ENCODE measurements around the gene CNPY1.
"Not testable (repeated sequence)": the region's sequence is repeated elsewhere in the genome, so short reads cannot be mapped to it uniquely, and the experiment has no call there.

CNPY1 gene

DNA sequence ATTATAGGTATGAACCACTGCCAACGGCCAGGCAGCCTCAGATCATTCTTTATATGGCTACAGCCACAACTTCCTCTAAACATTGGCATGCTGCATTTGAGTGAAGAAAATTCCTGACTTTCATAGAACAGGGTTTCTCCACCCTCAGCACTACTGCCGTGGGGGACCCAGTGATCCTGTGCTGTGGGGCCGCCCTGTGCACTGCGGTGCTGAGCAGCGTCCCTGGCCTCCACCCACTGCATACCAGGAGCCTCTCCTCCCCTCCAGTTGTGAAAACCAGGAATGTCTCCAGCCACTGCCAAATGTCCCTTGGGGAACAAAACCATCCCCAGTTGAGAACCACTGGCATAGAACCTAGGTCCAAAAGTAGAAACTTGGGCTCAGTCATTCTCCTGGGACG, 15.8 kb downstream of the CNPY1 start:
- DNase-seq = no peak

DNA sequence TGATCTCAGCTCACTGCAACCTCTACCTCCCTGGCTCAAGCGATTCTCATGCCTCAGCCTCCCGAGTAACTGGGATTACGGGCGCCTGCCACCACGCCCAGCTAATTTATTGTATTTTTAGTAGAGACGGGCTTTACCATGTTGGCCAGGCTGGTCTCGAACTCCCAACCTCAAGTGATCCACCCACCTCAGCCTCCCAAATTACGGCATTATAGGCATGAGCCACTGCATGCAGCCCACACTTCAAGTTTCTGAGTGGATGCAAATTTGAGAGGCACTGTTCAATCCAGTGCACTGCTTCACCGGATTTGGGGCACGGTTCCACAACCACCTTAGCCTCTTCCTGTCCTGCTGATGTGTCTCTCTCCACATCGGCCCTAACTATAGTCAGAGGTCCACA, 16.5 kb downstream of the CNPY1 start:
- no peak for DNase-seq

DNA sequence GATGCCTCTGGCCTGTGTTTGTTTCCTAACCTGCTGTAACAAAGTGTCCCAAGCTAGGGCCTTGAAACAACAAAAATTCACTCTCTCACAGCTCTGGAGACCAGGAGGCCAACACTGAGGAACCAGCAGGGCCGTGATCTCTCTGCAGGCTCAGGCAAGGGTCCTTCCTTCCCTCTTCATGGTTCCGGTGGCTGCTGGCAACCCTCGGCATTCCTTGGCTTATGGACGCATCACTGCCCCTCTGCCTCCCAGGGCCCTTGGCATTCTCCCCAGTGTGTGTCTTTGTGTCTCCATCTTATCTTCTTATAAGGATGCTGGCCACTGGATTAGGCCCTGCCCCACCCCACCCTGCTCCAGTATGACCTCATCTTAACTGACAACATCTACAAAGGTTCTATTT, 17.0 kb downstream of the CNPY1 start:
- no peak for DNase-seq

DNA sequence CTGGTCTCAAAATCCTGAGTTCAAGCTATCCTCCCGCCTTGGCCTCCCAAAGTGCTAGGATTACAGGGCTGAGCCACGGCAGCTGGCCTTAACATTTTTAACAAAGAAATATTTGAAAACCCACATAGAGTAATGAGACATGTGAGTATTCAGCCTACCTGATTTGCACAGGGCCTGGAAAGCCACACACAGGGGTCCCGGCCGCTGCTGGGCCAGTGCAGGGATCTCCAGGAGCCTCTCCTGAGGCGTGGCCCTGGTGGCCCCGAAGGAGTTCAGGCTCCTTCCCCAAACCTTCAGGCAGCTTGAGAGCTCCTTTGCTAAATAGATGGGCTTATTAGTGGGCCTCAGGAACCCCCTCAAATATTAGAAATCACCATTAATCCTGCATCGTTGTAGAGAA, 18.7 kb downstream of the CNPY1 start:
- DNase-seq = no peak

DNA sequence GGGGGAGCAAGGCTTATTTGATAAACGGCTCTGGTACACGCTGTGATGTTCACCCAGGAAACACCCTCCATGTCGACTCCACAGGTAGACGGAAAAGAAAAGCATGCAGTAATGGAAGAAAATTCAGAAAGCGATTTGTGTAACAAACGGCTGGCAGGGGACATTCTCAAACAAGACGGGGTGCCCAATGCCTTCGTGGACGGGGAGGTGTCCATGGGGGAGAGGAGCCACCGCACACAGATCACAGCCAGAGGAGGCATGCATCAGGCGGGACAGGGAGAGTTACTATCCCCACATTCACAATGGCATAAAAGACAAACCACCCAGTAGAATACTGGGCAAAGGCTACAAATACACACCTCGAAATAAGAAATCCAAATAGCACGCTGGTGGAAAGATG, 20.1 kb downstream of the CNPY1 start:
- DNase-seq = no peak

DNA sequence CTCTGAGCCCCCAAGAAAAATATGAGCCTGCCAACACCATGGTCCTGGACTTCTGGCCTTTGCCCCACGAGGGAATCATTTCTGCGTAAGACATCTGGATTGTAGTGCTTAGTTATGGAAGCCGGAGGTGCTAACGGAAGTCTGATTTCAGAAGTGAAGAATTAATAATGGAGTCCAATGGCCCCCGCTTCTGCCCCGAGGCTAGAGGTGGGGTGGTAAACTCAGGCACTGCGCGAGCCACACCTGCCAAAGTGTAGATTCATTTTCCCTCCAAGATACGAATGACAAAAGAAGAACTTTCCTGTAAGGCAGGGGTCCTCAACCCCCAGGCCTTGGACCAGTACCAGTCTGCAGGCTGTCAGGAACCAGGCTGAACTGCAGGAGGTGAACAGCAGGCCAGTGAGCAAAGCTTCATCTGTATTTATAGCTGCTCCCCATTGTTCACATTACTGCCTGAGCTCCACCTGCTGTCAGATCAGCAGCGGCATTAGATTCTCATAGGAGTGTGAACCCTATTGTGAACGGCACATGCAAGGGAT, 22.3 kb downstream of the CNPY1 start:
- DNase-seq = no peak

DNA sequence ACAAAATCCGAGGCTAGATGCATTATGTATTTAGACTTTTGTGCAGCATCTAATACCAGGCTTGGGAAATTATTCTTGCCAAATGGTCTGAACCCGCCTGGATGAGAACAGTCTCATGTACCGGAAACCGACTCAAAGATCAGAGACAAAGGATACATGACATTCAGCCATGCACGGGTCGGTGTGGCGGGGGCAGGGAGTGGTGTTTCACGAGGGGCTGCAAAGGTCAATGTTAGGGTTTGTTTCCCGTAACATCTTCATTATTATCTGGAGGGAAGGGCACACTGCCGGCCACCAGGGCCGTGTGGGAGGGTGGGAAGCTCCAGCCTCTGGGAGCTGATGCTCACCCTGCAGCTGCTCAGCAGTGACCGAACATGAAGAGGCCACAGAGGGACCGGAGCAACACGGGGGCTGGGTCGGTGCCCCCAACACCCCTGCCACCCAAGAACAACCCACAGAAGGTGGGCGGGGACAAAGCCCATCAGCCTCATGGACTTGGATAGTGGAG, 23.1 kb downstream of the CNPY1 start:
- DNase-seq = no peak

DNA sequence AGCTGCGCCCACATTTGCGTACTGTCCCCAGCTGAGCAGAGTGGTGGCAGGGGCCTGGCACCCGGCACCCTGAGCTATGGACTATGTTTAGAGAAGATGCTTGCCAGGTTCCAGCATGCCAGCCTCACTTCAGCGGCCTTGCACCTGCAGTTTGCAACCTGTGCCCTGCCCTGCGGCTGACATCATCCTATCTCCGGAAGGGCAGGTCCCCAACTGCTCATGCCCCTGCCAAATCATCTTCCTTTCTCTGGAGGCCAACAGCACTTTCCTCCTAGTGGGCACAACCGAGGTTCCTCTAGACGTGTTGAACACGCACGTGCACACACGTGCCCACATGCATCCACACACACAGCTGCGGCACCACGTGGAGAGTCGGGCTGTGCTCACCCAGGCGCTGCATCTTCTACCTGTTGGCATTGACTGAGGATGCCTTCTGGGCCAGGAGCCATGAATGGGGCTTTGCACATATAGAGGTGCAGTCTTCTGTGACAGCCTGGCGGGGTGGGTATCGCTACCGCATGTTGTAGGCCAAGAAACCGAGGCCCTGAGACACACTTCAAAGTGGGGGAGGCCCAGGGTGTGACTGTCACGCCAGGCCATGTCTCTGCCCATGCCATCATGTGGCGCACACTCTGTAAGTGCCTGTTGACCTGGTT, 24.5 kb downstream of the CNPY1 start:
- no peak for DNase-seq

DNA sequence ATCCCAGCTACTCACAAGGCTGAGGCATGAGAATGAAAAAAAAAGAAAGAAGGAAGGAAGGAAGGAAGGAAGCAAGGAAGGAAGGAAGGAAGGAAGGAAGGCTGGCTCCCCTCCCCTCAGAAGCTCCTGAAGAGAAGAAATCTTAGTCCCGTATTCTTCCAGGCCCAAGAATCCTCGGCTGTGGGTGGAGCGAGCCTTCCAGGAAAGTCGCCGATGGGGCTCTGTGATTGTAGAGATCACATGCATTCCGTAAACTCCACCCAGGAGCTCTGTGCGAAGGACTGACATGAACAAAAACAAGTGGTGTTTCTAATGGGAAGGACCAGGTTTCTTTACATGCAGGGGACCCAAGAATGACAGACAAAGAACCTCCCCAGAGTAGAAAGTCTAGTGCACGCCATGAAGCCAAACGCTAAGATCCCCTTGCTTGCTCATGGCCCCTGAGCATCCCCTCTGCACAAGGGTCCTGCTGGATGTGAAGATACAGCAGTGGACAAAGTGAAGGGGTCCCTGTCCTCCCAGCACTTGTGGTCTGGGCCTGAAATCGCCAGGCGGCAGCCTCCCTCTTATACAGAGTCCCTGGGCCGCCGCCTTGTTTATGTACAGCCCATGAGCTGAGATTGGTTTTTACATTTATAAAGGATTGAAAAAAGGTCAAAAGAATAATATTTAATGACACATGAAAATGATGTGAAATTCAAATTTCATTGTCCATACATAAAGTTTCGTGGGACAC, 25.2 kb downstream of the CNPY1 start:
- DNase-seq = no peak

DNA sequence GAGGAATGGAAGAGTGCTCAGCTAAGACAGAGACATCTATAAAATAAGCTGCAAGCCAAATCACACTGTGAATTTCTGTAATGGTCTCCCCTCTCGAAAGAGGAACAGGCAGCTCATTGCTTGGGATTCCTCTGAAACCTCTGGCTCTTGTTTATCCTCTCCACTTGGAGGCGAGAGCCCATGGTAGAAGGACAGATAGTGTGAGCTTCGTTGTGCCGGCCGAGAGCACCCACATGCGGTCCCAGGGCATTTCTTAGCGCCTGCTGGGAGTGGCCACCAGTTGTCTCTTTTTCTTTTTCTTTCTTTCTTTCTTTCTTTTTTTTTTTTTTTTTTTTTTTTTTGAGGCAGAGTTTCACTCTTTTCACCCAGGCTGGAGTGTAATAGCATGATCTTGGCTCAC, 26.2 kb downstream of the CNPY1 start:
- no peak for DNase-seq

DNA sequence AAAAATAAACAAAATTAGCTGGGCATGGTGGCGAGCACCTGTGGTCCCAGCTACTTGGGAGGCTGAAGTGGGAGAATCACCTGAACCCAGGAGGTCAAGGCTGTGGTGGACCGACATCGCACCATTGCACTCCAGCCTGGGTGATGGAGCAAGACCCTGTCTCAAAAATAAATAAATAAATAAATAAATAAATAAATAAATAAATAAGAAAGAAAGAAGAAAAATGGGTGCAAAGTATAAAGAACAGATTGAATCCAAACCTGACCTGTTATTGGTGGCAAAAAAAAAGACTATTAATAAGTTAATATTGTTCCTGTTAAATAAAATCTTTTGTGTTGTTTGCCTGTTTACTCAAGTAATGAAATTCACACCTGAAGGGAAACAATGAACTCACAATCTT, 27.0 kb downstream of the CNPY1 start:
- DNase-seq = not testable (repeated sequence)

DNA sequence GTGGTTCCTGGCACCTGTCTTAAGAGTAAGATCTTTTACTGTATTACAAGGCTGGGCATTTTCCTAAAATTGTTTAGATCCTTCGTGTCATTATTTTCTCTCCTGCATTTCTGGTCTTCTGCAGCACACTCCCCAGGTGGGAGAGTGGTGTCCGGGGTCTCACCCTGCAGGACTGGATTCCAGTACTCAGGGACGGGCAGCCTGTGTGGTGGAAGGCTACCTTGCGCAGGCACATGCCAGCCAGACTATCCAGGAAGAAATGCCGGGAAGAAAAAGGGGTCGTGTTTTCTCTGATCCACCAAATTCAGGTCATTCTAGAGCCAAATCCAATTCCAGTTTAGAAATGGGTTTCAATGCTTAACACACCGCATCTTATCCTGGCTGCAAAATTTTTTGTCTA, 27.7 kb downstream of the CNPY1 start:
- no peak for DNase-seq

DNA sequence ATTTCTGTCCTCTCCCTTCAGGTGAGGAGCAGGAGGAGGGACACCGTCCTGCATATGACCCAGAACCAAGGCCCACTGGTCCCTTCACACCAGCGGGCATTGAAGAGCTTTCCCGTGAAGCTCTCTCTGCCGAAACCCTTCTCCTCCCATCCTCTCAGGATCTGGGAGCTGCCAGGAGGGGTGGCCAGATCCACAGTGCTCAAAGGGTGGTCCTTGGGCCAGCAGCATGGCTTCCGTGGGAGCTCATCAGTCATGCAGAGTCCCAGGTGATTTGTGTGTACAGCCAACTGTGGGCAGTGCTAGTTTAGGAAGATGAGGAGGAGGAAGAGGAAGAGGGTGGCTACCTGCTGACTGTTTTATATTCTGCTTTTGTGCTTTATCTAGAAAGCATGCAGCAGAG, 28.4 kb downstream of the CNPY1 start:
- no peak for DNase-seq

DNA sequence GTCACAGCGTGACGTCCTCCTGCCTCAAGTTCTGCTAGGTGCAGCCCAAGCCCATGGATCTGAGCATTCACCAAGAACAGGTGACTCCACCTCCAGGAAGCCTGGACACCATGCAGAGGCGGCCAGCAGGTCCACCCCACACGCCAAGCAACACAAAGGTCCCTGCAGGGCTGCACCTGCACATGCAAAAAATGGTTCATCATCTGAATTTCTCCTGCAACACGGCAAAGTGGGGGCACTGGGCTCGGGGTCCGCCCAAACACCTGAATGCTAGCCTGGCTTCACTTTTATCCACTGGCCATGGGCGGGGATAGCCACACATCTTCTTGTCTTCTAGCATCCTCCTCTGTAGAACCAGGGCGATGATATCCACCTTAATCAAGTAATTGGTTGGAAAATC, 28.9 kb downstream of the CNPY1 start:
- DNase-seq = peak; percentile 21

DNA sequence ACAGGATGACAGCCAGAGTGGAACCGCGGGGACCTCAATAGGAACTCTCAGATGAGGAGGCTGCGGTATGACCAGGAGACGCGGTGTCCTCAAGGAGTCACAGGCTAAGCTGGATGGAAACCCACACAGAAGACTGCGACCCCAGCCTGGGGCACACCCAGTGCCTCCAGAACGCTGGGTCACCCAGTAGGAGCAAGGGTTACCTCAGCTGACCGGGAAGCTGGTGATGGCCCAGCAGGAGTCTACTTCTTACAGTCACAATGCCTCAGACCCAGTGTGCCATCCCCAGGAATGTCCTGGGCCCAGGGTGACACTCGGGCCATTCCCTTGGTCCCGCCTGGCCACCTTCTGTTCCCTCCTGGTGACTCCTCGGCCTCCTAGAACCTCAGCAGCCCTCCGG, 29.9 kb downstream of the CNPY1 start:
- DNase-seq = no peak

DNA sequence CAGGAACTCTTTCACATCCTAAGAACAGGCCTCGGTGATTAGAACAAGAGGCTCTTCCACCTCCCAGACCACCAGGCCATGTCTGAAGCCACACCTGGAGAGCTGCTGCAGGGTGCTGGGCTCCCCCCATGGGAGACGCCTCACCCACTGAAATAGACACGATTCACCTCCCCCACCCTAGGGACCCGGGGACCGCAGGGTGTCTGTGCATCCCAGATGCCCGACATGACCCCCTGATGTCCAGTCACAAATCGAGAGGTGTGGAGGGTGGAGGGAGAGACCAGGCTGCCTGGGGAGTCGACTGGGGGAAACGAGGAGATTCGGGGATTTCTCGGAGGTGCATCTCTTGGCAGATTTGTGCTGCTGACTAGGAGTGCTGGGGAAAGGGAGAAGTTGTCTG, 31.0 kb downstream of the CNPY1 start:
- DNase-seq = no peak

DNA sequence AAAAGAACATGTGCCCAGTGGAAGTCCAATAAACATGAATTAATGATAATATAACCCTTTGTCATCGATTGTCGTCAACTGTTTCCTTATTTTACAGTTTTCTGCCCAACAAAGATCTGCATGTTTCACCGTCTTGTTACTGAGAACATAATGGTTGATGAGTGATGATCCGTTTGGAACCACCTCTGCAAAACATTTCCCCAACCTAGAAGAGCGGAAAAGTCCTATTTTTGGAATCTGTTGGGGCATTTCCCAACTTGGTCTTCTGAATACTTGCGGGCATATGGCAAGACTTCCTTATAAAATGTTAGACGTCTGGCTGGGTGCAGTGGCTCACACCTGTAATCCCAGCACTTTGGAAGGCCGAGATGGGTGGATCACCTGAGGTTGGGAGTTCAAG, 32.1 kb downstream of the CNPY1 start:
- no peak for DNase-seq

DNA sequence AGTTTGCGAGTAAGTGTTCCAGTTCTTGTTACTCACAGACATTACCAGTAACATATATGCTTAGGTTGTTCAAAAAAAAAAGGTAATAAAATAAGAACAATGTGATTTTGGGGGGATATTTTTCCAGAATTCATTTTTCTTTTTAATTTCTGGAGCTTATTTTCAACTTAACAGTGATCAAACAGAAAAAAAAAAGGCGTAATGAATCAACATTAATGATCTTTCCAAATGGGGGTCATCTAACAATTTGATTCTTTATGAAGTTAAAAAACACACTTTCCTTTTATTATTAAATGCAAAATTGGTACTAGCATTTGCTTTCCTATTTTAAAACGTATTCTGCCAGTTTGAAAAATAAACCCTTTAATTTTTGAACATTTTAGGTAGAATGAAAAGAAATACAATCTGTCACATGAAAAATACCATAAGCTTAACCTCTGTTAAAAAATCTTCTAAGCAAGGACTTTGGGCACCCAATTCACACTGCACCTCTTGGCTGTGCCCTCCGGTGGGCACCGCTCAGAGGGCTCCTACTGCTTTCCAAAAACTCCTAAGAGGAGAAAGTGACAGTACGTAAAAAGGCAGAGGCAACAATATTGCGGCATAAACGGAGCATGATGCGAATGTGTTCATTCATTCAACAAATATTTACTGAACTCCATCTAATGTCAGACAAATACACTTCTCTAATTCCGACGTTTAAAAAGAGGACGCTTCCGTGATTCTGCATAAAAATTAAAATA, 32.6 kb downstream of the CNPY1 start:
- DNase-seq = no peak

DNA sequence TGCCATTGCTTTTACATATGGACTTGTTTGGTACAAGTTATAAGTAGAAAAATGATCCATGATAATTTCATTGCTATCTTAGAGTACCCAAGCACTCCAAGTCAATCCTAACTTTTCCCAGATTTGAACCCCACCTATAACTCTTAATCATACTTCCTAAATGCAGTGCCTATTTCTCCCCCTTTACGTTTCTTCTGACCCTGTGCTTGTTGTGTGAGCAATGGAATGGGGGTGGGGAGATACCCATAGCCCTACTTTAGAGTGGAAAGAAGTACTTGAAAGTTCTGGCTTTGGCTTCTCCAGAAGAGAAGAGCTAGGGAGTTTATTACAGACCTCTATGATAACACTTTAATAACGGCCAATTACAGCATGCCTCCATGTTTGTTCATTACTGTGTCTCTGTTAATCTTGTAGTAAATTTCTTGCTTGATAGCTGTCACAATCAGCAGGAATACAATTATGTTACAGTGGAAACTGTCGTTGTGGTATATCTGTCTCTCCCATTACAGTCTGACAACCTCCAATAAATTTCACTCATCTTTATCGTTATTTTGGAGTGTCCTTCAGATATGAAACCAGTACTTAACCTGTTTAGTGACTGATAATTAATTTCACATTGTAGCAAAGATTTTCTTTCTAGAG, 34.0 kb downstream of the CNPY1 start:
- DNase-seq = no peak

DNA sequence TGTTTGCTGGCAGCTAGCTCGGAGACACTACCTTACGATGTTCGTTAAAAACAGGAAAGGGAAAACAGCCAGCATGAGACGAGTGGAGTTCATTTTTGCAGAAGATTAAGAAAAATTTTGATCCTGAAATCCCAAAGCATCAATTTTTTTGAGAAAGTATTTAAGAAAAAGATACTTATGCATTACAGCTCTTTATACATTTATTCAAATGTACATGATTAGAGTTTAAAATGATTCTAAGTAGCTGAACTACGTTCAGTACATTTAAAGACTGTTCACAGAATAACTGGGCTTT, 34.7 kb downstream of the CNPY1 start:
- DNase-seq = no peak

DNA sequence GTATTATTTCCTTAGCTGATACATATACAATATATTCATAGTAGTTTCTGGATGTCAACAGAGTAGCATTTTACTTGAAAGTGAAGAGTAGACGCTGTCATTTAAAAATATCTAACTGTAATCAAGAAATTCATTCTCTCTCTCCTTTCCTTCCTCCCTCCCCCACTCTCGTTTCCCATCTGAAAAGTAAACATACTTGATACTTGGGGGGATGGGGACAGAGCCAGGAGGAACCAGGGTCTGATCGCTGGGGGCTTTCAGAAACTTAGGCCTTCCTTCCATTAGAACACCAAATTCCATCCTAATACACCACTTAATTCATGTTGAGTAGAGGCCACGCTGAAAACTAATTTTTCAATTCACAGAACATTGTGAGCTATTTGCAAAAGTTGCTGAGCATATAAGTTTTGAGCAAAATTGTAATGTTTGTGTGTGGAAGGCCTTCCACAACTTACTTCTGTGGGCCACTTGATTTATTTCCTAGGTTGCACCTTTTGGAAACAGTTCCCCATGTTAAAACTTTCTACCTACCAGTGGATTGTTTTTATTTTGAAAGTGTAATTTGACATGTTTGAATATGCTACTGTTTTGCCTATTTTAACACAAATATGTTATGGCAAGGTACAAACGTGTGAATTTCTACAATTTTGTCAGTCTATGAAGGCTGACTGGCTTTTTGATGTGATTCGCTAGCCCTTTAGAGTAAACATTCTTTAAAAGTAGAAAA, 35.2 kb downstream of the CNPY1 start:
- no peak for DNase-seq

DNA sequence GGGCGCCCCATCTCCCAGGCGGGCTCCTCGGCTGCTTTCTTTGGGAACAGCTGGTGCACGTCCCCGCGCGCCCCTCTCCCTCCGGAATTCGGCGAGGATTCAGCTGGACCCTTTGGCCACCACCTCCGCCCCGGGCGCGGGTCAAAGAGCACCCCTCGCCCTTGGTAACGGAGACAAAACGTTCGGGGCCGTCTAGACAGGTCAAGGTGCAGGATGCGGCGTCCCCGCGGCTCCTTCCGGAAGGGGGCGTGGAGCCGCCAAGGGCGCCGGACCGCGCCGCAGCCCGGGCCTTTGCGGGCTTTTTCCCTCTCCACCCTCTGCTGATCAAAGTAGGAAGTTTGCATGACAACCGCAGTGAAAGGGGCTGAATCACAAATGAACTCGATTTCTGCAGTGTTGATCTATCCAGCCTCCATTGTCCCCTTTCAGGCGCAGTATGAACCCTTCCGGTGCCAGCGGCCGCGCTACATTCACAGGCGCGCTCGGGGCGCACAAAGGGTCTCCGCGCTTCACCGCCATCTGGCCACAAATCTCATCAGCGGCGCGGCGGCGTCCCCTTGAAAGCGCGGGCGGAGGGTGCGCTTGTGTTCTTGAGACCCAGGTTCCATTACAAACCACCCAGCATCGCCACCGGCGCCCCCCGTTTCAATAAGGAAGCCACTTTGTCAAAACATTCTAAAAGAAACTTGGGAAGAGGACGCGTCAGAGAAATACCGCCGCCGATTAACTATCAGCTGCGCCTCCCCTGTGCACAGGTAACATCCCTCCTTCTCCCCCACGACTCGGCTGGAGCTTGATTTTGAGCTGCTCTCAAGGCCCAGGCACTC, 36.4 kb downstream of the CNPY1 start:
- DNase-seq = no peak
